SU-DHL-6 (cell line): ENCODE results near the gene HOXD9.

Experiments
- H2AFZ ChIP-seq: fragments of 200-600 bp; sonication (generic); 2 replicates; pipeline ENCODE4 v1.6.1; 2014; ENCODE audit warnings: low read depth, mild to moderate bottlenecking, moderate library complexity, mixed read lengths, antibody characterized with exemption, low read length; ENCODE audit not compliant: severe bottlenecking
- H3F3A ChIP-seq: fragments of 200-600 bp; shearing (Covaris generic); 2 replicates; pipeline ENCODE4 v1.6.0; 2016; ENCODE audit warnings: antibody characterized with exemption, mild to moderate bottlenecking; ENCODE audit not compliant: insufficient read depth
- H3K27ac ChIP-seq: fragments of 200-600 bp; sonication (generic); 2 replicates; pipeline ENCODE4 v1.5.1; 2016; ENCODE audit warnings: low read depth, mild to moderate bottlenecking, low read length, moderate library complexity, mixed read lengths
- H3K27me3 ChIP-seq: fragments of 200-600 bp; sonication (generic), shearing (Covaris generic); 2 replicates; pipeline ENCODE4 v1.6.0; 2014; ENCODE audit warnings: mild to moderate bottlenecking, low read length
- H3K36me3 ChIP-seq: fragments of 200-600 bp; sonication (generic); 2 replicates; pipeline ENCODE4 v1.6.1; 2014; ENCODE audit warnings: mild to moderate bottlenecking, low read length, mixed read lengths
- H3K4me2 ChIP-seq: fragments of 300-600, 200-600 bp; shearing (Covaris generic), sonication (generic); 2 replicates; pipeline ENCODE4 v1.6.0; 2014; ENCODE audit warnings: low read length, low read depth, mild to moderate bottlenecking; ENCODE audit not compliant: poor library complexity, severe bottlenecking
- H3K4me3 ChIP-seq: fragments of 200-600 bp; sonication (generic); 2 replicates; pipeline ENCODE4 v1.5.1; 2014; ENCODE audit warnings: antibody characterized with exemption, low read length, mild to moderate bottlenecking, mixed read lengths; ENCODE audit not compliant: insufficient read depth, poor library complexity, severe bottlenecking
- H3K79me2 ChIP-seq: fragments of 200-600 bp; sonication (generic); 2 replicates; pipeline ENCODE4 v1.6.1; 2014; ENCODE audit warnings: mild to moderate bottlenecking, low read length, moderate library complexity; ENCODE audit not compliant: insufficient read depth
- H3K9ac ChIP-seq: fragments of 200-600 bp; sonication (generic); 2 replicates; pipeline ENCODE4 v1.7.0; 2014; ENCODE audit warnings: mild to moderate bottlenecking, low read length
- H3K9me2 ChIP-seq: fragments of 200-600 bp; sonication (generic); replicated peaks from 2 replicates; pipeline ENCODE4 v1.6.1; 2014; ENCODE audit warnings: low read length; ENCODE audit not compliant: insufficient read depth
- H3K9me3 ChIP-seq: fragments of 200-600 bp; sonication (generic); 2 replicates; pipeline ENCODE4 v1.6.1; 2014; ENCODE audit warnings: low read length, mixed read lengths; ENCODE audit not compliant: insufficient read depth
- H4K20me1 ChIP-seq: fragments of 200-600 bp; sonication (generic); 2 replicates; pipeline ENCODE4 v1.6.1; 2014; ENCODE audit warnings: low read depth, mild to moderate bottlenecking, antibody characterized with exemption, low read length, moderate library complexity, mixed read lengths
- EZH2phosphoT487 ChIP-seq: fragments of 200-600 bp; sonication (generic), shearing (Covaris generic); conservative IDR thresholded peaks from 2 replicates; pipeline ENCODE4 v1.6.1; 2018; ENCODE audit warnings: mild to moderate bottlenecking, antibody characterized with exemption, low read length, moderate library complexity, mixed read lengths
- TF ChIP-seq, protein P1 (sequence below): fragments of 200-600 bp; sonication (generic); IDR thresholded peaks from one replicate; pipeline ENCODE4 v1.5.1; 2017; ENCODE audit warnings: antibody characterized with exemption, mild to moderate bottlenecking, low read length, moderate library complexity; ENCODE audit not compliant: insufficient read depth, poor library complexity, severe bottlenecking

HOXD9 gene

DNA sequence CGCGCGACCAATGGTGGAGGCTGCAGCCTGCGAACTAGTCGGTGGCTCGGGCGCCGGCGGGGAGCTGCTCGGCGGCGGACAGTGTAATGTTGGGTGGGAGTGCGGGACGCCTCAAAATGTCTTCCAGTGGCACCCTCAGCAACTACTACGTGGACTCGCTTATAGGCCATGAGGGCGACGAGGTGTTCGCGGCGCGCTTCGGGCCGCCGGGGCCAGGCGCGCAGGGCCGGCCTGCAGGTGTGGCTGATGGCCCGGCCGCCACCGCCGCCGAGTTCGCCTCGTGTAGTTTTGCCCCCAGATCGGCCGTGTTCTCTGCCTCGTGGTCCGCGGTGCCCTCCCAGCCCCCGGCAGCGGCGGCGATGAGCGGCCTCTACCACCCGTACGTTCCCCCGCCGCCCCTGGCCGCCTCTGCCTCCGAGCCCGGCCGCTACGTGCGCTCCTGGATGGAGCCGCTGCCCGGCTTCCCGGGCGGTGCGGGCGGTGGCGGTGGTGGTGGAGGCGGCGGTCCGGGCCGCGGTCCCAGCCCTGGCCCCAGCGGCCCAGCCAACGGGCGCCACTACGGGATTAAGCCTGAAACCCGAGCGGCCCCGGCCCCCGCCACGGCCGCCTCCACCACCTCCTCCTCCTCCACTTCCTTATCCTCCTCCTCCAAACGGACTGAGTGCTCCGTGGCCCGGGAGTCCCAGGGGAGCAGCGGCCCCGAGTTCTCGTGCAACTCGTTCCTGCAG is at the start of gene HOXD9:
Gene HOXD9 (plus strand): TSS at position 37 of the 728 bp plus-strand sequence. CDS start 50 bp downstream, at position 87.
- H3K9ac ChIP-seq = no peak within 1 kb of the TSS
- no peaks in the 10 kb centered on the region for H3F3A ChIP-seq
- no peaks in the 10 kb centered on the region for H3K36me3 ChIP-seq
- no peak within 1 kb of the TSS for H2AFZ ChIP-seq
- TF ChIP-seq, protein P1, sequence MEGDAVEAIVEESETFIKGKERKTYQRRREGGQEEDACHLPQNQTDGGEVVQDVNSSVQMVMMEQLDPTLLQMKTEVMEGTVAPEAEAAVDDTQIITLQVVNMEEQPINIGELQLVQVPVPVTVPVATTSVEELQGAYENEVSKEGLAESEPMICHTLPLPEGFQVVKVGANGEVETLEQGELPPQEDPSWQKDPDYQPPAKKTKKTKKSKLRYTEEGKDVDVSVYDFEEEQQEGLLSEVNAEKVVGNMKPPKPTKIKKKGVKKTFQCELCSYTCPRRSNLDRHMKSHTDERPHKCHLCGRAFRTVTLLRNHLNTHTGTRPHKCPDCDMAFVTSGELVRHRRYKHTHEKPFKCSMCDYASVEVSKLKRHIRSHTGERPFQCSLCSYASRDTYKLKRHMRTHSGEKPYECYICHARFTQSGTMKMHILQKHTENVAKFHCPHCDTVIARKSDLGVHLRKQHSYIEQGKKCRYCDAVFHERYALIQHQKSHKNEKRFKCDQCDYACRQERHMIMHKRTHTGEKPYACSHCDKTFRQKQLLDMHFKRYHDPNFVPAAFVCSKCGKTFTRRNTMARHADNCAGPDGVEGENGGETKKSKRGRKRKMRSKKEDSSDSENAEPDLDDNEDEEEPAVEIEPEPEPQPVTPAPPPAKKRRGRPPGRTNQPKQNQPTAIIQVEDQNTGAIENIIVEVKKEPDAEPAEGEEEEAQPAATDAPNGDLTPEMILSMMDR = no peak
- TF ChIP-seq EZH2phosphoT487 = no peak
- H3K27me3 ChIP-seq = no peaks in the 10 kb centered on the region
- no peak within 1 kb of the TSS for H3K4me3 ChIP-seq
- no peaks in the 10 kb centered on the region for H3K79me2 ChIP-seq
- H3K9me3 ChIP-seq = no peaks in the 10 kb centered on the region
- no peaks in the 10 kb centered on the region for H4K20me1 ChIP-seq
- H3K4me2 ChIP-seq = no peak within 1 kb of the TSS
- no peaks in the 10 kb centered on the region for H3K9me2 ChIP-seq
- no peak within 1 kb of the TSS for H3K27ac ChIP-seq

DNA sequence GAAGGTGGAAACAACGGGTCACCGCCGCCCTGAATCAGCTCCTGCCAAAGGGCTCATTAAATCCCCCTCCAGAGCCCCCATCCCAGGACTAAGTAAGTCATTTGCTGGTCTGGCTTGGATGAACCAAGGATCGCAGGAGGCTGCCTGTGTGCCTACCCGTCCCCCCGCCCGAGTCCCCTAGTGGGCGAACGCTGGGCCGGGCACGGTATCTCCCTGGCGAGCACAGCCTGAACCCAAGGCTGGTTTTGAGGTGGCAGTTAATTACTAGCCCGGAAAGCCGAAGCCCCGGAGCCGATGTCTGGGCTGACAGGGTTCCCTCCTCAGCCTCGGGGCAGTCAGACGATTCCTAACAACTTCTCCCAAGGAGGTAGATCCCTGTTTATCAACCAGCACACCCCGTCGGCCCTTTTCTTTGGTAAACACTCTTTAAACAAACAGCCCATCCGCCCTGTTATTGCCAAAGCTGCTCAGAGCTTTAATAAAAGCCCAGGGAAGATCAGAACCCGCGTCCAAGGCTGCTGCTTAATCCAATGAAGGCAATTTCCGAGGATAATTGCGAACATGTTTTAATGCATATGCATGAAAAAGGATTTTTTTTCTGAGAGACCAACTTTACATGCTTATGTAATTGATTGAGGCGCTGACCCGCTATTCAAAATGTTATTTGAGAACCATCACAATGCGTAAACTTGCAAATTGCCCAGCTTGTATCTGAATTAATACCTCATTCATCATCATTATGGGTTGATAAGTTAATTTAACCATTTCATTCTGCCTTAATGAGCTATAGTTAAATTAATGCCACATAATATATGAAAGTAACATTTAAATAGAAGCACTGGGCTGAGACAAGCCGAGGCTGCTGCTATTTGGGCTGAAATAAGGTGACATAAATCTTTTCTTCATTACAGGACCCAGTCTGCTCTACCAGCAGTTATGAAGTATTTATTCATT is 49.3 kb upstream of the HOXD9 start:
- no peaks in the 10 kb centered on the region for H3K36me3 ChIP-seq
- H3K27ac ChIP-seq = no peak overlapping the region
- no peak overlapping the region for H3K9ac ChIP-seq
- H4K20me1 ChIP-seq = no peaks in the 10 kb centered on the region
- no peaks in the 10 kb centered on the region for H3F3A ChIP-seq
- no peak overlapping the region for H3K4me2 ChIP-seq
- H3K79me2 ChIP-seq = no peaks in the 10 kb centered on the region
- no peaks in the 10 kb centered on the region for H3K9me3 ChIP-seq
- TF ChIP-seq EZH2phosphoT487 = no peak
- TF ChIP-seq, protein P1 = no peak
- H3K4me3 ChIP-seq = no peak overlapping the region
- H3K9me2 ChIP-seq = no peaks in the 10 kb centered on the region
- H2AFZ ChIP-seq = no peak overlapping the region
- no peaks in the 10 kb centered on the region for H3K27me3 ChIP-seq

DNA sequence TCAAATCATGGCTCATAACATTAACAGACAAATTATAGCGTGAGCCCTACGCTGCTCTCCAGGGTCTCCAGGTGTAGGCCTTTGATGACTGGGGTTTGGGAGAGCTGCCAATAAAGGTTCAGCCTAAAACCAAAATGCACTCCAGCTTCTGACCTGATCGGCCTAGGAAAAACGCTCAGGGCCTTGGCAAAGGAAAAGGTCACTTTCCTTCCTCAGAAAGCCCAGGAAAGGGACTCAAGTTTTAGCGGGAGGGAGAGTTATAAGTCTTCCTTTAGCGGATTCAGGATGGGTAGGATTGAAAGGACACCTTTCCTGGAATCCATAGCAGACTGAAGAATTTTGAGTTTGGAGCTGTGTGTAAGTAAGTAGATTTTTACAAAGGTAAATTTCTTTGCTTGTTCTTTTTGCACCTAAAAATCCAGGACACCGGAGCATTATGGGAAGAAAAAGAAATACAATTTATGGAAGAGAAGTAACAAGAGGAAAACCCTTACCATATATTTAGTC is 47.5 kb upstream of the HOXD9 start:
- no peak overlapping the region for H2AFZ ChIP-seq
- H3K27me3 ChIP-seq = no peaks in the 10 kb centered on the region
- no peak overlapping the region for H3K9ac ChIP-seq
- no peak overlapping the region for H3K4me3 ChIP-seq
- H4K20me1 ChIP-seq = no peaks in the 10 kb centered on the region
- no peaks in the 10 kb centered on the region for H3K79me2 ChIP-seq
- H3K36me3 ChIP-seq = no peaks in the 10 kb centered on the region
- H3K9me3 ChIP-seq = no peaks in the 10 kb centered on the region
- no peaks in the 10 kb centered on the region for H3F3A ChIP-seq
- no peak for TF ChIP-seq EZH2phosphoT487
- TF ChIP-seq, protein P1 = no peak
- H3K4me2 ChIP-seq = no peak overlapping the region
- no peaks in the 10 kb centered on the region for H3K9me2 ChIP-seq
- H3K27ac ChIP-seq = no peak overlapping the region
